Fibroblast of lung (primary cell): ENCODE results near the gene GDF7. TPM values are rescaled to one million over a fixed set of nuclear protein-coding genes. Genes with fewer than 3 reads are reported as not detected.

ENCODE experiments used
- DNase-seq, 2 donors: peaks; one replicate each; pipeline versions ENCODE4 v3.0.0 to v3.0.0-alpha.2; 2010; ENCODE audit warnings: low read depth in 2 of 2
- H2AFZ ChIP-seq: 2 replicates; pipeline ENCODE4 v1.5.1; 2012; ENCODE audit warnings: low read length, control low read depth, inconsistent platforms
- H3K27ac ChIP-seq: 2 replicates; pipeline ENCODE4 v1.5.1; 2011; ENCODE audit warnings: low read length, control low read depth; ENCODE audit not compliant: insufficient read depth
- H3K27me3 ChIP-seq: 2 replicates; pipeline ENCODE4 v1.5.1; 2011; ENCODE audit warnings: mild to moderate bottlenecking, low read length; ENCODE audit not compliant: control insufficient read depth, insufficient read depth
- H3K36me3 ChIP-seq: 2 replicates; pipeline ENCODE4 v1.5.1; 2011; ENCODE audit warnings: low read length; ENCODE audit not compliant: control insufficient read depth, insufficient read depth
- H3K4me1 ChIP-seq: 2 replicates; pipeline ENCODE4 v1.5.1; 2011; ENCODE audit warnings: low read length; ENCODE audit not compliant: control insufficient read depth, insufficient read depth; ENCODE audit errors: extremely low read depth
- H3K4me2 ChIP-seq: 2 replicates; pipeline ENCODE4 v1.5.1; 2011; ENCODE audit warnings: low read length, control low read depth; ENCODE audit not compliant: insufficient read depth; ENCODE audit errors: extremely low read depth
- H3K4me3 ChIP-seq, 4 experiments: fragments of 200-600 bp in 1 of 4; sonication (generic) in 1 of 4; replicated peaks in 1 of 4; 2 replicates each; pipeline ENCODE4 v1.5.1; 2011 to 2016; ENCODE audit warnings: low read length in 4 of 4, low read depth in 3 of 4, mild to moderate bottlenecking in 3 of 4, control low read depth in 2 of 4, inconsistent platforms in 1 of 4, mixed read lengths in 1 of 4; ENCODE audit not compliant: insufficient read depth in 1 of 4; ENCODE audit errors: control extremely low read depth in 1 of 4
- H3K79me2 ChIP-seq: 2 replicates; pipeline ENCODE4 v1.5.1; 2012; ENCODE audit warnings: mild to moderate bottlenecking, low read length, inconsistent platforms; ENCODE audit not compliant: control insufficient read depth, insufficient read depth
- H3K9ac ChIP-seq: 2 replicates; pipeline ENCODE4 v1.5.1; 2011; ENCODE audit warnings: mild to moderate bottlenecking, low read length, control low read depth; ENCODE audit not compliant: insufficient read depth
- H3K9me3 ChIP-seq: 2 replicates; pipeline ENCODE4 v1.5.1; 2012; ENCODE audit warnings: low read depth, low read length; ENCODE audit not compliant: control insufficient read depth, insufficient read depth
- H4K20me1 ChIP-seq: 2 replicates; pipeline ENCODE4 v1.5.1; 2011; ENCODE audit warnings: low read length; ENCODE audit not compliant: control insufficient read depth, insufficient read depth; ENCODE audit errors: extremely low read depth
- EZH2 ChIP-seq: IDR thresholded peaks from 2 replicates; pipeline ENCODE4 v1.5.1; 2012; ENCODE audit warnings: low read length, control low read depth, mild to moderate bottlenecking; ENCODE audit errors: missing control alignments
- polyA plus RNA-seq, 2 donors: library from polyadenylated mRNA; depleted of rRNA in 1 of 2; stranded (reverse) in 1 of 2; unstranded in 1 of 2; fragments of >200 nt; gene quantifications; 2 replicates each; pipeline ENCODE4 v1.2.1, GENCODE V29; 2011 to 2012; ENCODE audit warnings: missing spikeins in 1 of 2
- total RNA-seq: library from RNA; depleted of rRNA; stranded (reverse); fragments of >200 nt; gene quantifications from 2 replicates; pipeline ENCODE4 v1.2.1, GENCODE V29; 2014
- TF ChIP-seq, protein P1 (sequence below), 2 donors: IDR thresholded peaks in 1 of 2; conservative IDR thresholded peaks in 1 of 2; 1 replicate in 1 of 2; 2 replicates in 1 of 2; pipeline ENCODE4 v1.5.1; 2011 to 2012; ENCODE audit warnings: low read length in 2 of 2, control low read depth in 1 of 2, inconsistent platforms in 1 of 2, low read depth in 1 of 2, mild to moderate bottlenecking in 1 of 2

The GDF7 gene
- total and polyA plus RNA-seq, 2 donors (not counting 1 experiment from before 2014, with no cell fraction given), result 0.33 TPM; not detected in 1

DNA sequence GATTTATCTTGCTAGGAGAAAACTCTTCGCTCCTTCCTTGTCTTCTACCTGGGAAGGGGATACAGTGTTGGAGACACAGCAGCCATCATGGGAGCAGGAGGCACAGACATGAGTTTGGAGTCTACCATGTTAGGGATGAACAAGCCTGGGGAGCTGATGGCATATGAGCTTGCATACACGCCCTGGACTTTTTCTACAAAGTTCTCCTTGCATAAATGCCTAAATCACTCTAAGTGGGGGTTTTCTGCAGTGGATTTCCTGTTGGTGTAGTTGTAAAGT lies 12.5 kb upstream of the GDF7 start:
- Histone ChIP-seq H3K27me3 (peaks cover 20% of the 10 kb centered on the region), H3K4me2 (no peak overlapping the region), H3K27ac (no peak overlapping the region), H3K36me3 (no peaks in the 10 kb centered on the region), H3K9ac (no peak overlapping the region), H2AFZ (no peak overlapping the region), H3K9me3 (no peaks in the 10 kb centered on the region), H3K4me1 (peaks cover 9% of the 10 kb centered on the region), H3K4me3 (no peak overlapping the region), H3K79me2 (peaks cover 11% of the 10 kb centered on the region), H4K20me1 (no peaks in the 10 kb centered on the region)
- no peak for DNase-seq
- TF ChIP-seq, protein P1, sequence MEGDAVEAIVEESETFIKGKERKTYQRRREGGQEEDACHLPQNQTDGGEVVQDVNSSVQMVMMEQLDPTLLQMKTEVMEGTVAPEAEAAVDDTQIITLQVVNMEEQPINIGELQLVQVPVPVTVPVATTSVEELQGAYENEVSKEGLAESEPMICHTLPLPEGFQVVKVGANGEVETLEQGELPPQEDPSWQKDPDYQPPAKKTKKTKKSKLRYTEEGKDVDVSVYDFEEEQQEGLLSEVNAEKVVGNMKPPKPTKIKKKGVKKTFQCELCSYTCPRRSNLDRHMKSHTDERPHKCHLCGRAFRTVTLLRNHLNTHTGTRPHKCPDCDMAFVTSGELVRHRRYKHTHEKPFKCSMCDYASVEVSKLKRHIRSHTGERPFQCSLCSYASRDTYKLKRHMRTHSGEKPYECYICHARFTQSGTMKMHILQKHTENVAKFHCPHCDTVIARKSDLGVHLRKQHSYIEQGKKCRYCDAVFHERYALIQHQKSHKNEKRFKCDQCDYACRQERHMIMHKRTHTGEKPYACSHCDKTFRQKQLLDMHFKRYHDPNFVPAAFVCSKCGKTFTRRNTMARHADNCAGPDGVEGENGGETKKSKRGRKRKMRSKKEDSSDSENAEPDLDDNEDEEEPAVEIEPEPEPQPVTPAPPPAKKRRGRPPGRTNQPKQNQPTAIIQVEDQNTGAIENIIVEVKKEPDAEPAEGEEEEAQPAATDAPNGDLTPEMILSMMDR (conservative IDR thresholded peaks at IDR 0.05 in 1 of 2, IDR thresholded peaks at IDR 0.05 in 1 of 2; ENCODE audit: low read depth in 1 of 2, low read length in 2 of 2), result no peak
- no peak for TF ChIP-seq EZH2

DNA sequence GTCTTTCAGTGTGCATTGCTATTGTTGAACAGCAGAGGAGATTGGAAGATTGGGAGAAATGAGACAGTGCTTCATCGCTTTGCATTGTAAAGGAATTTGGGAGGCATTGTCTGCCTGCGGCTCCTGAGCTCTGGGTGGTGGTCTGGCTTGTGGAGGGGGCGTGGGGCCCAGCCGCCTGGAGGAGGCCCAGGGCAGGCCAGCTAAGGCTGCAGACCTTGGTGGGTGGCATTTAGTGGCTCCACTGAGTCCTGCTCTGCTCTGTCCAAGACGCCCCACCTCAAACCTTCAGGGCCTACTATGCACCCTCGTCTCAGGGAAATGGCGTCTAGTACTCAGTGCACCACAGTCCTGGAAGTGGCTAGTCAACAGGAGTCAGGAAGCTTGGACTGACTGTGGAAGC lies 10.4 kb upstream of the GDF7 start:
- Histone ChIP-seq H3K9ac (no peak overlapping the region), H3K4me2 (no peak overlapping the region), H3K9me3 (no peaks in the 10 kb centered on the region), H4K20me1 (no peaks in the 10 kb centered on the region), H3K79me2 (no peaks in the 10 kb centered on the region), H2AFZ (no peak overlapping the region), H3K4me3 (no peak overlapping the region), H3K4me1 (peaks cover 2% of the 10 kb centered on the region), H3K27me3 (peaks cover 23% of the 10 kb centered on the region), H3K27ac (no peak overlapping the region), H3K36me3 (no peaks in the 10 kb centered on the region)
- TF ChIP-seq EZH2, result no peak
- TF ChIP-seq, protein P1 (conservative IDR thresholded peaks at IDR 0.05 in 1 of 2, IDR thresholded peaks at IDR 0.05 in 1 of 2; ENCODE audit: low read depth in 1 of 2, low read length in 2 of 2), result no peak
- no peak for DNase-seq

DNA sequence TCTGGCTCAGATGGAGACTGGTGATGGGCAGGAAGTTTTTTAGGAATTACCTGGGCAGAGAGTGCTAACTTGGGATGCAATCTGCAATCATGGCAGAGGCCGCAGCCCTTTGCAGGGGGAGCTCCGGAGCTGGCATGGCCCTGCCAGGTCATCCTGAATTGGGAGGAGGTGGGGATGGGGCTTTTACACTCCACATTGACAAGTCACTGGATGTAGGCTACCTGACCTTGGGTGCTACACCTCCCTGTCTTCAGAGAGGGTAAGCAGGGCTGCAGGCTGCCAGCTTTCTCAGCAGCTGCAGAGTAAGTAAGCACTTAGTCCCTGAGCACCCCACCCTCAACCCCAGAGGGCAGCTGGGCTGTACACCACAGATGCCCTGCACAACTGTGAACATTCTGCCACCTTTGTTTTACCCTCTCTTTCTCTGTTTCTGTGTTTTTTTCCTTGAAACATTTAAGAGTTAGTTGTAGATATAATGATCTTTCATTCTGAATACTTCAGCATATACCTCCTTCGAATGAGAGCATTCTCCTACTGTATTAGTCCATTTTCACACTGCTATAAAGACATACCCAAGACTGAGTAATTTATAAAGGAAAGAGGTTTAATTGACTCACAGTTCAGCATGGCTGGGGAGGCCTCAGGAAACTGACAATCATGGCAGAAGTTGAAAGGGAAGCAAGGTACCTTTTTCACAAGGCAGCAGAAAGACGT lies 9.3 kb upstream of the GDF7 start:
- Histone ChIP-seq H3K36me3 (no peaks in the 10 kb centered on the region), H3K27me3 (peaks cover 31% of the 10 kb centered on the region), H3K79me2 (no peaks in the 10 kb centered on the region), H3K27ac (no peak overlapping the region), H3K4me2 (no peak overlapping the region), H3K9me3 (no peaks in the 10 kb centered on the region), H4K20me1 (no peaks in the 10 kb centered on the region), H3K4me1 (no peaks in the 10 kb centered on the region), H3K9ac (no peak overlapping the region), H3K4me3 (no peak overlapping the region), H2AFZ (no peak overlapping the region)
- DNase-seq, result no peak
- TF ChIP-seq EZH2, result no peak
- TF ChIP-seq, protein P1 (conservative IDR thresholded peaks at IDR 0.05 in 1 of 2, IDR thresholded peaks at IDR 0.05 in 1 of 2; ENCODE audit: low read depth in 1 of 2, low read length in 2 of 2), result no peak
